ENCODE measurements around the gene SLC35G1. TPM values are rescaled to one million over a fixed set of nuclear protein-coding genes. Genes with fewer than 3 reads are reported as not detected.

Gene SLC35G1, protein sequence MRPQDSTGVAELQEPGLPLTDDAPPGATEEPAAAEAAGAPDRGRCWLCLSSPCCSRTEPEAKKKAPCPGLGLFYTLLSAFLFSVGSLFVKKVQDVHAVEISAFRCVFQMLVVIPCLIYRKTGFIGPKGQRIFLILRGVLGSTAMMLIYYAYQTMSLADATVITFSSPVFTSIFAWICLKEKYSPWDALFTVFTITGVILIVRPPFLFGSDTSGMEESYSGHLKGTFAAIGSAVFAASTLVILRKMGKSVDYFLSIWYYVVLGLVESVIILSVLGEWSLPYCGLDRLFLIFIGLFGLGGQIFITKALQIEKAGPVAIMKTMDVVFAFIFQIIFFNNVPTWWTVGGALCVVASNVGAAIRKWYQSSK
- total RNA-seq (1 to 10 TPM; 4.4 to 6.3 (median 5.3) TPM), polyA plus RNA-seq (3.8 TPM)
- long read RNA-seq, donor 1, partial matches to known transcripts = 2 of 19 reads
- long read RNA-seq, donor 1, other reads (novel, unspliced or antisense) = 11 of 19 reads
- long read RNA-seq, donor 2, partial matches to known transcripts = 0 of 2 reads
- long read RNA-seq, donor 2, other reads (novel, unspliced or antisense) = 0 of 2 reads
- long read RNA-seq, donor 3, transcript SLC35G1-202 (3 exons, 2,402 nt) = minor isoform, 8 of 29 reads
- long read RNA-seq, donor 3, transcript SLC35G1-203 (3 exons, 3,036 nt) = major isoform, 9 of 29 reads
- long read RNA-seq, donor 3, partial matches to known transcripts = 1 of 29 reads
- long read RNA-seq, donor 3, other reads (novel, unspliced or antisense) = 11 of 29 reads
- long read RNA-seq, donor 4, partial matches to known transcripts = 1 of 5 reads
- long read RNA-seq, donor 4, other reads (novel, unspliced or antisense) = 3 of 5 reads

GRCh38 chr10:93893646-93894515 is at the start of gene SLC35G1:
SLC35G1 (plus strand) TSS chr10:93893978; CDS start chr10:93894034, 56 bp downstream.
- H3K4me1 ChIP-seq (ENCODE audit: control insufficient read depth, insufficient read depth, low read length) = peaks cover 6% of the 10 kb centered on the region
- intact Hi-C loops (cut with DNase I) = no loop called here
- under 1% methylated on average over 82 of the region's 82 CpGs for WGBS
- H3K4me3 ChIP-seq (ENCODE audit: low read length) = peak within 1 kb of the TSS; percentile 56
- no peaks in the 10 kb centered on the region for H3K27me3 ChIP-seq (ENCODE audit: control insufficient read depth, insufficient read depth)
- peak; percentile 96 to 98 for ATAC-seq
- H3K9me3 ChIP-seq (ENCODE audit: control insufficient read depth, low read length) = no peaks in the 10 kb centered on the region
- H3K27ac ChIP-seq (ENCODE audit: low read length) = peak within 1 kb of the TSS; percentile 40
- peak; percentile 72 to 90 (median 89) for DNase-seq

- WGBS = 96% methylated on average over 30 of the region's 30 CpGs
These were observed 48.7 kb upstream of the SLC35G1 start for GRCh38 chr10:93844979-93845626.

GRCh38 chr10:93849593-93849992 is 44.2 kb upstream of the SLC35G1 start:
- Histone ChIP-seq H3K4me3 (ENCODE audit: low read length) (no peak overlapping the region), H3K4me1 (ENCODE audit: control insufficient read depth, insufficient read depth, low read length) (no peaks in the 10 kb centered on the region), H3K9me3 (ENCODE audit: control insufficient read depth, low read length) (no peaks in the 10 kb centered on the region), H3K27ac (ENCODE audit: low read length) (no peak overlapping the region), H3K27me3 (ENCODE audit: control insufficient read depth, insufficient read depth) (no peaks in the 10 kb centered on the region)
- ATAC-seq (no peak), DNase-seq (no peak)
- 78% methylated on average over 4 of the region's 4 CpGs for WGBS
- intact Hi-C loops (cut with DNase I) = no loop called here

More at GRCh38 chr10:93844979-93845626, 48.7 kb upstream of the SLC35G1 start:
- peak in 1 of 3 donors; percentile 53 for DNase-seq
- H3K4me1 ChIP-seq (ENCODE audit: control insufficient read depth, insufficient read depth, low read length) = no peaks in the 10 kb centered on the region
- ATAC-seq = no peak
- no peak overlapping the region for H3K27ac ChIP-seq (ENCODE audit: low read length)
- H3K9me3 ChIP-seq (ENCODE audit: control insufficient read depth, low read length) = no peaks in the 10 kb centered on the region
- intact Hi-C loops (cut with DNase I) = no loop called here
- no peak overlapping the region for H3K4me3 ChIP-seq (ENCODE audit: low read length)
- H3K27me3 ChIP-seq (ENCODE audit: control insufficient read depth, insufficient read depth) = no peaks in the 10 kb centered on the region

GRCh38 chr10:93850031-93851015 is 43.5 kb upstream of the SLC35G1 start:
- H3K27ac ChIP-seq (ENCODE audit: low read length) = no peak overlapping the region
- no peaks in the 10 kb centered on the region for H3K9me3 ChIP-seq (ENCODE audit: control insufficient read depth, low read length)
- WGBS = 63% methylated on average over 10 of the region's 10 CpGs
- intact Hi-C loops (cut with DNase I) = no loop called here
- H3K4me1 ChIP-seq (ENCODE audit: control insufficient read depth, insufficient read depth, low read length) = no peaks in the 10 kb centered on the region
- DNase-seq (no peak), ATAC-seq (no peak)
- no peaks in the 10 kb centered on the region for H3K27me3 ChIP-seq (ENCODE audit: control insufficient read depth, insufficient read depth)
- no peak overlapping the region for H3K4me3 ChIP-seq (ENCODE audit: low read length)

GRCh38 chr10:93851169-93851568 is 42.6 kb upstream of the SLC35G1 start:
- ATAC-seq = no peak
- no peak for DNase-seq
- H3K4me1 ChIP-seq (ENCODE audit: control insufficient read depth, insufficient read depth, low read length) = no peaks in the 10 kb centered on the region
- 77% methylated on average over 3 of the region's 3 CpGs for WGBS
- intact Hi-C loops (cut with DNase I) = no loop called here
- no peak overlapping the region for H3K27ac ChIP-seq (ENCODE audit: low read length)
- H3K9me3 ChIP-seq (ENCODE audit: control insufficient read depth, low read length) = no peaks in the 10 kb centered on the region
- no peaks in the 10 kb centered on the region for H3K27me3 ChIP-seq (ENCODE audit: control insufficient read depth, insufficient read depth)
- no peak overlapping the region for H3K4me3 ChIP-seq (ENCODE audit: low read length)

DNA sequence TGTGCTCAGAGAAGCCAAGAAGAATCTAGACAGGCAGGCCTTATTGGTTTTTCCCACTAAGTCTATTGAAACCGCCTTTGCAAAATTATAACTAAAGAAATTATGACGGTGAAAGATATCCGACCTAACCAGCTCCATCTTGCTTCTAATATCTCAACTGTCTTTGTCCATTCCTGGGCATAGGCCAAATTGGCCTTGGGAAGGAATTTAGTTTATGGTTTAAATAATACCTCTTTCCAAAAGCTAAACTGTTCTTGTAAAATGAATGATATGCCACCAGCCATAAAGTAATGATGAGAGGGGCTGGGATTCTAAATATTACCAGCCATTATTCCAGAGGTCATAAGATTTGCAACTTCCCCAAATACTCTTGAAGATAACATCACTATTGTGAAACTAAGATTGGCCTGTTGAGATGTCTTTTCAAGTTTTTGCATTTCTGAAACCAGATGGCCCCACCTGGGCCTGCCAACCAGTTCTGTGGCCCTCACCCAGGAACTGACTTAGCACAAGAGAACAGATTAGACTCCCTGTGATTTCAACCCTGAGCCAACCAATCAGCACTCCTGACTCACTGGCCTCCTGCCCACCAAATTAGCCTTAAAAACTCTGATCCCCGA is 41.2 kb upstream of the SLC35G1 start:
- Histone ChIP-seq H3K4me1 (ENCODE audit: control insufficient read depth, insufficient read depth, low read length) (no peaks in the 10 kb centered on the region), H3K9me3 (ENCODE audit: control insufficient read depth, low read length) (no peaks in the 10 kb centered on the region), H3K27me3 (ENCODE audit: control insufficient read depth, insufficient read depth) (no peaks in the 10 kb centered on the region), H3K27ac (ENCODE audit: low read length) (no peak overlapping the region), H3K4me3 (ENCODE audit: low read length) (no peak overlapping the region)
- DNase-seq = no peak
- intact Hi-C loops (cut with DNase I) = no loop called here
- ATAC-seq = no peak
- 79% methylated on average over 4 of the region's 4 CpGs for WGBS

- intact Hi-C loops (cut with DNase I) = no loop called here
- Histone ChIP-seq H3K4me1 (ENCODE audit: control insufficient read depth, insufficient read depth, low read length) (no peaks in the 10 kb centered on the region), H3K27me3 (ENCODE audit: control insufficient read depth, insufficient read depth) (no peaks in the 10 kb centered on the region), H3K4me3 (ENCODE audit: low read length) (no peak overlapping the region), H3K27ac (ENCODE audit: low read length) (no peak overlapping the region), H3K9me3 (ENCODE audit: control insufficient read depth, low read length) (no peaks in the 10 kb centered on the region)
- 45% methylated on average over 3 of the region's 3 CpGs for WGBS
- ATAC-seq = no peak
- DNase-seq = no peak
These were observed 38.8 kb upstream of the SLC35G1 start for GRCh38 chr10:93854975-93855374.

DNA sequence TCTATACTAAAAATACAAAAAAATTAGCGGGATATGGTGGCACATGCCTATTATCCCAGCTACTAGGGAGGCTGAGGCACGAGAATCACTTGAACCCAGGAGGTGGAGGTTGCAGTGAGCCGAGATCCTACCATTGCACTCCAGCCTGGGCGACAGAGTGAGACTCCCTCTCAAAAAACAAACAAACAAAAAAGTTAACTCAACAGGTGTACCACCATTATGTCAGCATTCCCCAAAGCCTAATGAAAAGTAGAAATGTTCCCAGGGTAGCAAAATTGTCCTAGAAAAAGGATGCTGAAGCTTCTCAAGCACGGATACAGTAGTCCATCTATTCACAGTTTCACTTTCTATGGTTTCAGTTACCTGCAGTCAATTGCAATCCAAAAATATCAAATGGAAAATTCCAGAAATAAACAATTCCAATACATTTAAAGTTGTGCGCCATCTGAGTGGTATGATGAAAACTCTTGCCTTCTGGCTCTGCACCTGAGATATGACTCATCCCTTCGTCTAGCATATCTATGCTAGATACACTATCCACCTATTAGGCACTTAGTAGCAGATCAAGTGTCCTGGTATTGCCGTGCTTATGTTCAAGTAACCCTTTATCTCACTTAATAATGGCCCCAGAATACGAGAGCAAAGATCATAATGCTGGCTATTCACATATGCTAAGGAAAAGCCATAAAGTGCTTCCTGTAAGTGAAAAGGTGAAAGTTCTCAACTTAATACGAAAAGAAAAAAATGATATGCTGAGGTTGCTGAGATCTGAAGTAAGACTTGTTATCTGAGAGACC is 37.2 kb upstream of the SLC35G1 start:
- 81% methylated on average over 10 of the region's 10 CpGs for WGBS
- no peak for DNase-seq
- Histone ChIP-seq H3K4me1 (ENCODE audit: control insufficient read depth, insufficient read depth, low read length) (no peaks in the 10 kb centered on the region), H3K9me3 (ENCODE audit: control insufficient read depth, low read length) (no peaks in the 10 kb centered on the region), H3K4me3 (ENCODE audit: low read length) (no peak overlapping the region), H3K27ac (ENCODE audit: low read length) (no peak overlapping the region), H3K27me3 (ENCODE audit: control insufficient read depth, insufficient read depth) (no peaks in the 10 kb centered on the region)
- ATAC-seq = no peak
- intact Hi-C loops (cut with DNase I) = no loop called here

Data from right cardiac atrium (tissue), 5 donors.